Chondrocyte (in vitro differentiated cells): ENCODE results near the gene ASXL3. TPM values are rescaled to one million over a fixed set of nuclear protein-coding genes. Genes with fewer than 3 reads are reported as not detected.

Source experiments
- DNase-seq: peaks from one replicate; pipeline ENCODE4 v3.0.0; 2021; ENCODE audit warnings: mixed read lengths, low spot score
- H3K27ac Mint-ChIP-seq: one replicate; pipeline ENCODE4 v1.8.0; 2021; ENCODE audit warnings: mild to moderate bottlenecking, moderate library complexity, mixed read lengths; ENCODE audit not compliant: unreplicated experiment
- H3K27me3 Mint-ChIP-seq: 2 replicates; pipeline ENCODE4 v1.8.0; 2021; ENCODE audit warnings: low read depth, mixed read lengths
- H3K36me3 Mint-ChIP-seq: 2 replicates; pipeline ENCODE4 v1.8.0; 2021; ENCODE audit warnings: low read depth, mixed read lengths
- H3K4me1 Mint-ChIP-seq: 2 replicates; pipeline ENCODE4 v1.8.0; 2021; ENCODE audit warnings: low read depth, mild to moderate bottlenecking, mixed read lengths
- H3K4me3 Mint-ChIP-seq: one replicate; pipeline ENCODE4 v1.8.0; 2021; ENCODE audit warnings: mild to moderate bottlenecking, moderate library complexity, mixed read lengths; ENCODE audit not compliant: unreplicated experiment
- H3K9me3 Mint-ChIP-seq: 2 replicates; pipeline ENCODE4 v1.8.0; 2021; ENCODE audit warnings: low read depth, mixed read lengths
- total RNA-seq: library from RNA; stranded (reverse); gene quantifications from 3 replicates; pipeline ENCODE4 v1.2.1, GENCODE V29; 2021
- TF ChIP-seq, protein P1 (sequence below): fragments of 200-600 bp; sonication (generic); IDR thresholded peaks from 2 replicates; pipeline ENCODE4 v1.5.0; 2021; ENCODE audit warnings: antibody characterized with exemption, mild to moderate bottlenecking, moderate library complexity

The ASXL3 gene
- total RNA-seq, 1 donor from 2014 or later = 3.9 TPM

DNA sequence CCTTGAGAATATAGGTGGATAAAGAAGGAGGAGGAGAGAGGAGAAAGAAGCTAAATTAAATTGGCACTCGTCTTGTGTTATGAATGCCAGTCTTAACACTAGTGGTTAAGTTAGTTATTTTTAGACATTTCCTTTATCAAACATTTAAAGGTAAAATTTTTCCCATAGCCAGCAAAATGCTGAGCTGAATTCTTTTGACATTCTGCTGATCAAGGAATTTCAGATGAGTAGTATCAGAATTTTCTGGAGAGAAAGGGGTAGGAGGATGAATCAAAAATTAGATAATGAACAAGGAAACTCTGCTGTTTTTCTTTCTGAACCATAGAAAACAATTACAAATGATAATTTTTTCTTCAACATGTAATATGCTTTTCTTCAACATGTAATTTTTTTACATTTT is 52.5 kb downstream of the ASXL3 start:
- Mint-ChIP-seq H3K4me1 (peaks cover 34% of the 10 kb centered on the region), H3K27me3 (no peaks in the 10 kb centered on the region), H3K9me3 (no peaks in the 10 kb centered on the region), H3K36me3 (no peaks in the 10 kb centered on the region), H3K27ac (no peak overlapping the region), H3K4me3 (no peak overlapping the region)
- no peak for DNase-seq
- TF ChIP-seq, protein P1, sequence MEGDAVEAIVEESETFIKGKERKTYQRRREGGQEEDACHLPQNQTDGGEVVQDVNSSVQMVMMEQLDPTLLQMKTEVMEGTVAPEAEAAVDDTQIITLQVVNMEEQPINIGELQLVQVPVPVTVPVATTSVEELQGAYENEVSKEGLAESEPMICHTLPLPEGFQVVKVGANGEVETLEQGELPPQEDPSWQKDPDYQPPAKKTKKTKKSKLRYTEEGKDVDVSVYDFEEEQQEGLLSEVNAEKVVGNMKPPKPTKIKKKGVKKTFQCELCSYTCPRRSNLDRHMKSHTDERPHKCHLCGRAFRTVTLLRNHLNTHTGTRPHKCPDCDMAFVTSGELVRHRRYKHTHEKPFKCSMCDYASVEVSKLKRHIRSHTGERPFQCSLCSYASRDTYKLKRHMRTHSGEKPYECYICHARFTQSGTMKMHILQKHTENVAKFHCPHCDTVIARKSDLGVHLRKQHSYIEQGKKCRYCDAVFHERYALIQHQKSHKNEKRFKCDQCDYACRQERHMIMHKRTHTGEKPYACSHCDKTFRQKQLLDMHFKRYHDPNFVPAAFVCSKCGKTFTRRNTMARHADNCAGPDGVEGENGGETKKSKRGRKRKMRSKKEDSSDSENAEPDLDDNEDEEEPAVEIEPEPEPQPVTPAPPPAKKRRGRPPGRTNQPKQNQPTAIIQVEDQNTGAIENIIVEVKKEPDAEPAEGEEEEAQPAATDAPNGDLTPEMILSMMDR = no peak

DNA sequence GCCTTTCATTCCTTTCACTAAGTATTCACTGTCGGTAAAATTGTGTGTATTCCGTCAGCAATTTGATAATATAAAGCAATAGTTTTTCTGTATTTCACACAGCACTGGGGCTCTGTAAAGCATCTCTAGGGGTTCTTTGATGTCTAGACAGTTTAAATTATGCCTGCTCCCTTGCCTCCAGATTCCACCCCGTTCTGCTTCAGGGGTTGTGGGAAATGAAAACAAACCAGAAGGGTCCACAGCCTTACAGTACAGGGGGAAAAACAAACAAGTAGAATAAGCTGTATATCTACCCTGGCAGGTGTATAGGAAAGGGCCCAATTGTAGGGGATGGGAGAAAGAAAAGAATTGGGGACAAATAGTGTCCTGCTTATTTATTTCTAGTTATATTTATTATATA is 63.1 kb downstream of the ASXL3 start:
- TF ChIP-seq, protein P1 = no peak
- no peak overlapping the region for H3K27ac Mint-ChIP-seq
- H3K27me3 Mint-ChIP-seq = no peaks in the 10 kb centered on the region
- no peaks in the 10 kb centered on the region for H3K4me1 Mint-ChIP-seq
- H3K9me3 Mint-ChIP-seq = no peaks in the 10 kb centered on the region
- H3K4me3 Mint-ChIP-seq = no peak overlapping the region
- DNase-seq = no peak
- H3K36me3 Mint-ChIP-seq = no peaks in the 10 kb centered on the region

DNA sequence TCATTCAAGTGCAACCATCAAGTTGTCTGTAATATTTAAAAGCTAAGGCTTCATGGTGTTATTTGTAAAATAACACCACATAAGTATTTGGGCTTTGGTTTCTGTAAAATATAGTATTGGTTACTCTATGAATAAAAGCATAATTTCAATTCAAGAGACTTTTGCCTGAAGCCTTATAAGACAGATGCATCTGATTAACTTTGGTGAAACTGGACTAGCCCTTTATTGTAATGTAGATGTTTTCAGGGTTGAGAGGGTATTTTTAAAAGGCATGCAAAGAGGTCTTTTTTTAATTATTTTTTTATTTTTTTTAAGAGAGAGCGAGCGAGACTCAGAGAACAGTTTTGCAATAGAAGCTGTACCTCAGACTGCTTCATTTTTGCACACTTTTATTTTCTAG is 66.5 kb downstream of the ASXL3 start:
- Mint-ChIP-seq H3K27me3 (no peaks in the 10 kb centered on the region), H3K27ac (no peak overlapping the region)
- TF ChIP-seq, protein P1 = no peak

DNA sequence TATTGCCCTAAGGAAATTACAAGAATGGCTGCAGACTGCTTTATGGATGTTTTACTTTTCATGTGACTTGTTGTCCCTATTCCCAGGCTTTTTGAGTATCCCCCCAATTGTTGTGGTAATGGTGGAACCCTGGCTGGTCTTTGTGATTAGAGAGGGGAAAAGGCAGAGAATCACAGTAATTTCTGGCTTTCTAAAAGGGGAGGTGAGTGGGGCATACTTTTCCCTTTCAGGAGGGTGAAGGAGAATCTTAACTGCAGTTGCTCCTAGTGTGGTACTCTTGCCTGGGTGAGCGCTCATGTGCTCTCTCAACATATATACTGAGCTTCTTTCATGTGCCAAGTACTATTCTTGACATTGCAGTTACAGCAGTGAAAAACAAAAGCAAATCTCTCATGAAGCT is 69.3 kb downstream of the ASXL3 start:
- no peak overlapping the region for H3K4me3 Mint-ChIP-seq
- H3K27me3 Mint-ChIP-seq = no peaks in the 10 kb centered on the region
- no peak overlapping the region for H3K27ac Mint-ChIP-seq
- no peaks in the 10 kb centered on the region for H3K36me3 Mint-ChIP-seq
- TF ChIP-seq, protein P1 = no peak
- DNase-seq = no peak
- H3K4me1 Mint-ChIP-seq = peaks cover 3% of the 10 kb centered on the region
- no peaks in the 10 kb centered on the region for H3K9me3 Mint-ChIP-seq

More for the DNA sequence above, 66.5 kb downstream of the ASXL3 start:
- no peaks in the 10 kb centered on the region for H3K9me3 Mint-ChIP-seq
- H3K4me3 Mint-ChIP-seq = no peak overlapping the region
- no peaks in the 10 kb centered on the region for H3K36me3 Mint-ChIP-seq
- no peak for DNase-seq
- no peaks in the 10 kb centered on the region for H3K4me1 Mint-ChIP-seq

DNA sequence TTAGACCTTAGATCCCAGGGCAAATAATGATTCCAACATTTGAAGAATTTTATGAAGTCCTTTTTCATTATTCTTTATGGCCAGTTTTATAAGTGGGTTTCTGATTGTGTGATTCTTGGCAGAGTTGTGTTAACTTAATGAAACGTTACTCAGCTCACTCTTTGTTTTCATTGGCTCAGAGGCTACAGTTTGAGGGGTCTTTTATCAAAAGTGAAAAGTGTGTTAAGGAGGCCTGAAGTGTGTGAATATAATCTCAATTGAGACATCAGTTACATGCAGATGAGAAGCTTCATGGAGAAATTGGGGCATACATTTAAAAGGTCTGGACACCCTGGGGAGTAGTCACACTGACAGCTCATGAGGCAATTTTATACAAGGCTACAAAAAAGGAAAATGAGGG is 74.6 kb downstream of the ASXL3 start:
- TF ChIP-seq, protein P1 = no peak
- no peak overlapping the region for H3K4me3 Mint-ChIP-seq
- H3K27ac Mint-ChIP-seq = peak overlapping the region; percentile 28
- no peaks in the 10 kb centered on the region for H3K9me3 Mint-ChIP-seq
- H3K27me3 Mint-ChIP-seq = no peaks in the 10 kb centered on the region
- H3K36me3 Mint-ChIP-seq = no peaks in the 10 kb centered on the region
- DNase-seq = no peak
- peaks cover 26% of the 10 kb centered on the region for H3K4me1 Mint-ChIP-seq
